HEK293T (cell line): ENCODE measurements around the gene LYRM4.

Experiments
- ELF4 ChIP-seq: fragments of 450-650 bp; IDR thresholded peaks from 2 replicates; pipeline ENCODE4 v1.6.1; 2017; ENCODE audit warnings: antibody characterized with exemption
- SUZ12 ChIP-seq: fragments of 450-650 bp; IDR thresholded peaks from 2 replicates; pipeline ENCODE4 v1.6.1; 2016; ENCODE audit warnings: mild to moderate bottlenecking

DNA sequence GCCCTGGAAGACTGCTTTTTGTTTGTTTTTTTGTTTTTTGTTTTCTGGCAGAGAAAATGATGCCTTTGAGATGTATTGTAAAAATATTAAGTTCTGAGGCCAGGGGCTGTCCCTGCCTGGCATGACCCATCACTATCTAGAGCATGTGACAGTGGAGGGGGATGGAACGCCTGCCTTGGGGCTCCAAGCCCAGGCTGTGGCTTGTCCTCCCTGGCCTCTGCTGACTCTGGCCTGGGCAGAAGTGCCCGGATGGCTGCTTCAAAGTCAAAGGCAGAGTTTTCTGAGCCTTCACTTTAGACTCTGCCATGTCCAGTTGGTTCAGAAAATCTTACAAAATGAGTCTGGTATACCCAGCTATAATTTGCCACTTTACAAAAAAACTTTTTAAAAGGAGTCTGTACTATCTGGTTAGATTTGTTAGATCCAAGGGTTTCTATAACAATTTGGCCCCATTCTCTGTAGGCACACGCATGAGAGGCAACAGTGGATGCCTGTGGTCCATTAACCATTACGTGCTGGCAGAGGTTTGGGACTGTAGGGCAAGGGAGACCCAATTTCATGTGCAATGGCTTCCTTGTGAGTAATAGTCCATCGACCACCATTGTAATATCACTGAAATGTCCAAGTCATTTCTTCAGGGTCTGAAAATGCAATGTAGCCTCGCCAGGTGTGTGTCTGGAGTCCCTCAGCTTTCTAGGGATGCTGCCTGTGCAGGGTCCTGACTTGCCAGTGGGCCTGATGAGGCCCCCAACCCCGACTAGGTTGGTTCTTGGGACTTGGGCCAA lies 167.3 kb downstream of the LYRM4 start:
- TF ChIP-seq SUZ12: no peak
- TF ChIP-seq ELF4: no peak
